ENCODE measurements around the gene PCCA.
A peak's percentile ranks its signal among the peaks of the same experiment; 100 is the strongest.

The PCCA gene

GRCh38 chr13:100234524-100235136 lies 145.7 kb downstream of the PCCA start:
- DNase-seq (ENCODE audit: low read depth): no peak
- TF ChIP-seq CTCF (IDR thresholded peaks at IDR 0.05; ENCODE audit: low read depth, low read length, missing control alignments): no peak
- H3K4me3 ChIP-seq (ENCODE audit: low read depth, low read length): no peak overlapping the region

- TF ChIP-seq CTCF (IDR thresholded peaks at IDR 0.05; ENCODE audit: low read depth, low read length, missing control alignments): peak; percentile 37
- DNase-seq (ENCODE audit: low read depth): peak; percentile 8
- H3K4me3 ChIP-seq (ENCODE audit: low read depth, low read length): no peak overlapping the region
Measured at GRCh38 chr13:100235311-100235901, 146.5 kb downstream of the PCCA start.

DNA sequence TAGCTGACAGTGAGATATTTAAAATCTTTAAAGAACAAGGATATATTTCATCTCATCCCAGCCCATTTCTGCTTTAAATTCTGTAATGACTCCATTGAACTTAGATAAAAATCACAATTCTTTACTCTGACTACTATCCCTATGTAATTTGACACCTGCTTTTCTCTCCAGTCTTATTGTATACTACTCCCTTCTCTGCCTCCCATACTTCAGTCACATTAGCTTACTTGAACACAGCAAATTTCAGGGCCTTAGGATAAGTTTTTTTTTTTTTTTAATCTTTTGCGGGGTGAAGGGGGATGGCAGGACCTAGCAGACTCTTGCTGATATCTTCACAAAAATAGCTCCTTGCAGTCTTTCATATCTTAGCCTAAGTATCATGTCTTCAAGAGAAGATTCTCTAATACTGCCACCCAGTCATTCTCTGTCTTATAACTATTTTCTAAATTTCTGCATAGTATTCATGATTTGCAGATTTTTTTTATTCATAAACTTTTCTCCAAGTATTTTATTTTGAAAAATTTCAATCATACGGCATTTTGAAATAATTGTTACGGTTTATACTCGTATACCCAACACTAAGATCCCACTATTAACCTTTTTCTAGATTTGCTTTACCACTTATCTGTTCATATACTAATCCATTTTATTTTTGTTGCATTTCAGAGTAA lies 151.4 kb downstream of the PCCA start:
- DNase-seq (ENCODE audit: low read depth): no peak
- no peak overlapping the region for H3K4me3 ChIP-seq (ENCODE audit: low read depth, low read length)
- no peak for TF ChIP-seq CTCF (IDR thresholded peaks at IDR 0.05; ENCODE audit: low read depth, low read length, missing control alignments)

- TF ChIP-seq CTCF (IDR thresholded peaks at IDR 0.05; ENCODE audit: low read depth, low read length, missing control alignments): no peak
- no peak for DNase-seq (ENCODE audit: low read depth)
- no peak overlapping the region for H3K4me3 ChIP-seq (ENCODE audit: low read depth, low read length)
Measured at GRCh38 chr13:100244431-100244830, 155.5 kb downstream of the PCCA start.

GRCh38 chr13:100245104-100245503 lies 156.2 kb downstream of the PCCA start:
- DNase-seq (ENCODE audit: low read depth): no peak
- no peak overlapping the region for H3K4me3 ChIP-seq (ENCODE audit: low read depth, low read length)
- no peak for TF ChIP-seq CTCF (IDR thresholded peaks at IDR 0.05; ENCODE audit: low read depth, low read length, missing control alignments)

GRCh38 chr13:100247937-100248336 lies 159.0 kb downstream of the PCCA start:
- DNase-seq (ENCODE audit: low read depth): no peak
- no peak overlapping the region for H3K4me3 ChIP-seq (ENCODE audit: low read depth, low read length)
- TF ChIP-seq CTCF (IDR thresholded peaks at IDR 0.05; ENCODE audit: low read depth, low read length, missing control alignments): no peak

Measured in GM12864 (cell line).